KMS-11 (cell line): Measurements from ENCODE around the gene LPO.

Experiments
- H2AFZ ChIP-seq: fragments of 200-600 bp; sonication (generic); 2 replicates; pipeline ENCODE4 v1.6.1; 2016; ENCODE audit warnings: antibody characterized with exemption, mixed run types, low read depth
- H3K27ac ChIP-seq: fragments of 200-600 bp; sonication (generic); 2 replicates; pipeline ENCODE4 v1.6.1; 2016; ENCODE audit warnings: mild to moderate bottlenecking, mixed run types
- H3K27me3 ChIP-seq: fragments of 200-600 bp; sonication (generic); 2 replicates; pipeline ENCODE4 v1.6.1; 2017; ENCODE audit warnings: mild to moderate bottlenecking, low read depth, mixed run types, moderate library complexity; ENCODE audit not compliant: insufficient read depth
- H3K36me3 ChIP-seq: fragments of 200-600 bp; sonication (generic); 2 replicates; pipeline ENCODE4 v1.6.1; 2017; ENCODE audit warnings: mild to moderate bottlenecking, mixed run types; ENCODE audit not compliant: insufficient read depth
- H3K4me1 ChIP-seq: fragments of 200-600 bp; sonication (generic); 2 replicates; pipeline ENCODE4 v1.6.1; 2016; ENCODE audit warnings: mild to moderate bottlenecking, low read depth, mixed run types; ENCODE audit not compliant: poor library complexity, severe bottlenecking
- H3K4me2 ChIP-seq: fragments of 200-600 bp; sonication (generic); 2 replicates; pipeline ENCODE4 v1.7.0; 2016; ENCODE audit warnings: mild to moderate bottlenecking, mixed run types
- H3K4me3 ChIP-seq: fragments of 200-600 bp; sonication (generic); IDR thresholded peaks from 2 replicates; pipeline ENCODE4 v1.6.1; 2017; ENCODE audit warnings: low read depth, low read length, mixed read lengths; ENCODE audit not compliant: insufficient read depth
- H3K79me2 ChIP-seq: fragments of 200-600 bp; sonication (generic); 2 replicates; pipeline ENCODE4 v1.6.1; 2016; ENCODE audit warnings: low read depth, mixed run types; ENCODE audit not compliant: insufficient read depth
- H3K9ac ChIP-seq: fragments of 200-600 bp; sonication (generic); 2 replicates; pipeline ENCODE4 v1.6.1; 2016; ENCODE audit warnings: mild to moderate bottlenecking, mixed run types
- H4K20me1 ChIP-seq: fragments of 200-600 bp; sonication (generic); 2 replicates; pipeline ENCODE4 v1.6.1; 2016; ENCODE audit warnings: mild to moderate bottlenecking, mixed run types; ENCODE audit not compliant: insufficient read depth
- CTCF ChIP-seq: fragments of 200-600 bp; sonication (generic); conservative IDR thresholded peaks from 2 replicates; pipeline ENCODE4 v1.6.1; 2017; ENCODE audit warnings: low read depth, mild to moderate bottlenecking, antibody characterized with exemption, low read length, moderate library complexity, mixed read lengths

LPO gene

GRCh38 chr17:58254803-58255202 is 16.4 kb downstream of the LPO start:
- no peaks in the 10 kb centered on the region for H3K79me2 ChIP-seq
- H3K36me3 ChIP-seq: no peaks in the 10 kb centered on the region
- H4K20me1 ChIP-seq: no peaks in the 10 kb centered on the region
- no peak overlapping the region for H3K9ac ChIP-seq
- H3K27ac ChIP-seq: no peak overlapping the region
- peaks cover 2% of the 10 kb centered on the region for H3K4me1 ChIP-seq
- H3K4me3 ChIP-seq: no peak overlapping the region
- no peak overlapping the region for H2AFZ ChIP-seq
- no peaks in the 10 kb centered on the region for H3K27me3 ChIP-seq
- no peak for TF ChIP-seq CTCF
- no peak overlapping the region for H3K4me2 ChIP-seq

GRCh38 chr17:58262149-58262548 is 23.8 kb downstream of the LPO start:
- H3K36me3 ChIP-seq: no peaks in the 10 kb centered on the region
- H3K79me2 ChIP-seq: no peaks in the 10 kb centered on the region
- H3K4me2 ChIP-seq: no peak overlapping the region
- H3K27ac ChIP-seq: no peak overlapping the region
- H3K9ac ChIP-seq: no peak overlapping the region
- H2AFZ ChIP-seq: no peak overlapping the region
- H3K4me1 ChIP-seq: peaks cover 6% of the 10 kb centered on the region
- H3K4me3 ChIP-seq: no peak overlapping the region
- no peak for TF ChIP-seq CTCF
- H3K27me3 ChIP-seq: no peaks in the 10 kb centered on the region
- no peaks in the 10 kb centered on the region for H4K20me1 ChIP-seq

GRCh38 chr17:58263773-58264172 is 25.4 kb downstream of the LPO start:
- Histone ChIP-seq H3K4me2 (no peak overlapping the region), H3K4me3 (no peak overlapping the region), H2AFZ (no peak overlapping the region), H4K20me1 (no peaks in the 10 kb centered on the region), H3K36me3 (no peaks in the 10 kb centered on the region), H3K27me3 (no peaks in the 10 kb centered on the region), H3K9ac (no peak overlapping the region), H3K4me1 (peaks cover 6% of the 10 kb centered on the region), H3K27ac (no peak overlapping the region), H3K79me2 (no peaks in the 10 kb centered on the region)
- TF ChIP-seq CTCF: no peak

- no peaks in the 10 kb centered on the region for H4K20me1 ChIP-seq
- no peak overlapping the region for H3K9ac ChIP-seq
- no peak overlapping the region for H3K27ac ChIP-seq
- H3K4me1 ChIP-seq: peaks cover 6% of the 10 kb centered on the region
- no peak overlapping the region for H2AFZ ChIP-seq
- no peak overlapping the region for H3K4me2 ChIP-seq
- no peaks in the 10 kb centered on the region for H3K79me2 ChIP-seq
- H3K4me3 ChIP-seq: no peak overlapping the region
- H3K27me3 ChIP-seq: no peaks in the 10 kb centered on the region
- no peaks in the 10 kb centered on the region for H3K36me3 ChIP-seq
- no peak for TF ChIP-seq CTCF
Observed at GRCh38 chr17:58264407-58265103, 26.2 kb downstream of the LPO start.
